K562 (cell line): ENCODE data around the gene ZNF837. TPM values are rescaled to one million over a fixed set of nuclear protein-coding genes. Genes with fewer than 3 reads are reported as not detected.

Experiments used
- BCOR ChIP-seq: fragments of 450-650 bp; IDR thresholded peaks from 2 replicates; pipeline ENCODE4 v1.6.1; 2016
- BRD4 ChIP-seq: fragments of 200-600 bp; sonication (generic); IDR thresholded peaks from 2 replicates; pipeline ENCODE4 v1.6.1; 2017; ENCODE audit warnings: inconsistent platforms
- EHMT2 ChIP-seq: fragments of 450-650 bp; IDR thresholded peaks from 2 replicates; pipeline ENCODE4 v1.6.1; 2018; ENCODE audit warnings: antibody characterized with exemption
- KHSRP ChIP-seq: fragments of 450-650 bp; IDR thresholded peaks from 2 replicates; pipeline ENCODE4 v1.6.1; 2017
- MYC ChIP-seq, 2 experiments: fragments of 250-450 bp in 1 of 2; sonication (Bioruptor Pico) in 1 of 2; IDR thresholded peaks; 2 replicates each; pipeline versions ENCODE4 v1.5.1 to v1.6.1; 2012 to 2021; ENCODE audit warnings: low read depth in 2 of 2, borderline replicate concordance in 1 of 2, improper control_type of control experiment in 1 of 2, low read length in 1 of 2, mild to moderate bottlenecking in 1 of 2, moderate library complexity in 1 of 2
- NCOA6 ChIP-seq: fragments of 450-650 bp; IDR thresholded peaks from 2 replicates; pipeline ENCODE4 v1.6.1; 2017; ENCODE audit warnings: mild to moderate bottlenecking
- SAP30 ChIP-seq: fragments of 200-600 bp; sonication (generic); IDR thresholded peaks from 2 replicates; pipeline ENCODE4 v1.6.1; 2012; ENCODE audit warnings: borderline replicate concordance, low read depth, mild to moderate bottlenecking, moderate library complexity, low read length, control low read depth, inconsistent platforms; ENCODE audit not compliant: insufficient read depth, poor library complexity, severe bottlenecking
- SRSF3 ChIP-seq: fragments of 200-400 bp; formaldehyde crosslinking; IDR thresholded peaks from 2 replicates; pipeline ENCODE4 v1.6.1; 2016; ENCODE audit warnings: mild to moderate bottlenecking, low read length, moderate library complexity; ENCODE audit not compliant: insufficient read depth
- polyA plus RNA-seq, 8 experiments: library from polyadenylated mRNA; depleted of rRNA in 4 of 8; stranded (reverse) in 5 of 8; unstranded in 3 of 8; fragments of >200 nt; fragmentation: Nextera tagmentation in 2 of 8; fragmentation: Illumina TruSeq in 1 of 8; extraction: Ambion mirVana in 2 of 8; extraction: Trizol in 1 of 8; gene quantifications; 2 replicates each; pipeline versions ENCODE4 v1.2.1 to v1.2.3, GENCODE V29; 2011 to 2014; ENCODE audit warnings: inconsistent platforms in 1 of 8, missing spikeins in 1 of 8
- total RNA-seq, 7 experiments: library from RNA; depleted of rRNA in 6 of 7; stranded (reverse); fragments of >200 nt in 6 of 7; fragmentation: Illumina TruSeq in 2 of 7; extraction: Trizol in 2 of 7; gene quantifications; 2 replicates each; pipeline versions ENCODE4 v1.2.1 to v1.2.3, GENCODE V29; 2011 to 2021; ENCODE audit warnings: low replicate concordance in 1 of 7
- TF ChIP-seq, protein P1 (sequence below), 2 experiments: fragments of 450-650 bp; formaldehyde crosslinking in 1 of 2; IDR thresholded peaks; 2 replicates each; pipeline versions ENCODE4 v1.4.0 to v1.6.1; 2014 to 2020; ENCODE audit warnings: mild to moderate bottlenecking in 2 of 2, borderline replicate concordance in 1 of 2, low read depth in 1 of 2
- TF ChIP-seq, protein P2 (sequence below): fragments of 250-450 bp; sonication (Bioruptor Pico); IDR thresholded peaks from 2 replicates; pipeline ENCODE4 v1.5.1; 2021; ENCODE audit warnings: mild to moderate bottlenecking
- TF ChIP-seq, protein P3 (sequence below): fragments of 450-650 bp; IDR thresholded peaks from 2 replicates; pipeline ENCODE4 v1.6.1; 2016; ENCODE audit warnings: antibody characterized with exemption

The ZNF837 gene
- total and polyA plus RNA-seq, 9 of the 15 experiments (the other 6 are each of a cell fraction or from before 2014, with no cell fraction given), result 0.11 to 2.1 (median 0.57) TPM; not detected in 4

DNA sequence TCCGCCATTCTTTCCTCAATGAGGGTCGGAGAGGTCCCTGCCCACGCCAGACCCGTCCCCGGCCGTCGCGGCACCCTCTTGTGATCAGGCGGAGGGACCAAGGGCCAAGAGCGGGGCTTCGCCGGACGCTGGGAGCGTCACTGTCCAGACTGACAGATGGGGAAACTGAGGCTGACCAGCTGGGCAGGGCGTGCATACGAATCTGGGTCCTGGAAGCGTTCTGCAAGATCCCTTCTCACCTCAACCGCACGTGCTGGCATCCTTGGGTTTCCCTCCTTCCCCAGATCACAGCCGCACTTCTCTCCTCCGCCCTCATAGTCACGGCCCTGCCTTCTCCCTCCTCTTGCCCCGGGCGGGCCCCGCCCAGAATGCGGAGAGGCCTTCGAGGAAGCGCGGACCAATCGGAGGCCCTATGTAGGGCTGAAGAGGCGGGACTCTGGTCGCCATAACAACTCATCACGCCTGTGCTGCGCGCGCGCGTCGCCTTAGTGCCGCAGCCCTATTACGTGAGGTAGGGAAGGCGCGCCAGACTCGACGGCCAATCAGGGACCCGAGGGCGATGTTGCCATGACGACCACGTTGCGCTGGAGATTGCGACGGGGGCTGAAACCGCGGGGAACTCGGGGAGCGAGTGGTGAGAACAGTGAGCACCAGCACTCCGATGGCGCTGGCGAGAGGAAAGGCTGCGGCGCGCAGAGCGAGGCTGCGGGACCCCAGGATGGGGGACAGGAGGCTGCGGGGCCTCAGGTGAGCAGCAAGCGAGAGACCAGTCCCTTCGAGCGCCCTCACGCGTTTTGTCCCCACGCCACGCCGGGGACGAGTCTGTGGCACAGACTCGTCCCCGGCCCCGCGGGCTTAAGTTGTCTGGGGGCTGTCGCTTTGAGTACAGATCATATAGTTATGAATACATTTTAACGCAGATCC, 20.3 kb upstream of the ZNF837 start (continued):
- TF ChIP-seq, protein P1, sequence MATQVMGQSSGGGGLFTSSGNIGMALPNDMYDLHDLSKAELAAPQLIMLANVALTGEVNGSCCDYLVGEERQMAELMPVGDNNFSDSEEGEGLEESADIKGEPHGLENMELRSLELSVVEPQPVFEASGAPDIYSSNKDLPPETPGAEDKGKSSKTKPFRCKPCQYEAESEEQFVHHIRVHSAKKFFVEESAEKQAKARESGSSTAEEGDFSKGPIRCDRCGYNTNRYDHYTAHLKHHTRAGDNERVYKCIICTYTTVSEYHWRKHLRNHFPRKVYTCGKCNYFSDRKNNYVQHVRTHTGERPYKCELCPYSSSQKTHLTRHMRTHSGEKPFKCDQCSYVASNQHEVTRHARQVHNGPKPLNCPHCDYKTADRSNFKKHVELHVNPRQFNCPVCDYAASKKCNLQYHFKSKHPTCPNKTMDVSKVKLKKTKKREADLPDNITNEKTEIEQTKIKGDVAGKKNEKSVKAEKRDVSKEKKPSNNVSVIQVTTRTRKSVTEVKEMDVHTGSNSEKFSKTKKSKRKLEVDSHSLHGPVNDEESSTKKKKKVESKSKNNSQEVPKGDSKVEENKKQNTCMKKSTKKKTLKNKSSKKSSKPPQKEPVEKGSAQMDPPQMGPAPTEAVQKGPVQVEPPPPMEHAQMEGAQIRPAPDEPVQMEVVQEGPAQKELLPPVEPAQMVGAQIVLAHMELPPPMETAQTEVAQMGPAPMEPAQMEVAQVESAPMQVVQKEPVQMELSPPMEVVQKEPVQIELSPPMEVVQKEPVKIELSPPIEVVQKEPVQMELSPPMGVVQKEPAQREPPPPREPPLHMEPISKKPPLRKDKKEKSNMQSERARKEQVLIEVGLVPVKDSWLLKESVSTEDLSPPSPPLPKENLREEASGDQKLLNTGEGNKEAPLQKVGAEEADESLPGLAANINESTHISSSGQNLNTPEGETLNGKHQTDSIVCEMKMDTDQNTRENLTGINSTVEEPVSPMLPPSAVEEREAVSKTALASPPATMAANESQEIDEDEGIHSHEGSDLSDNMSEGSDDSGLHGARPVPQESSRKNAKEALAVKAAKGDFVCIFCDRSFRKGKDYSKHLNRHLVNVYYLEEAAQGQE (IDR thresholded peaks at IDR 0.05; ENCODE audit: borderline replicate concordance), result no peak
- TF ChIP-seq, protein P1 (CRISPR knock-in tag; IDR thresholded peaks at IDR 0.05; ENCODE audit: low read depth), result peak; percentile 58; the same call in 1 of the 2 replicates
- no peak for TF ChIP-seq SAP30
- TF ChIP-seq BCOR, result peak; percentile 82
- TF ChIP-seq, protein P2, sequence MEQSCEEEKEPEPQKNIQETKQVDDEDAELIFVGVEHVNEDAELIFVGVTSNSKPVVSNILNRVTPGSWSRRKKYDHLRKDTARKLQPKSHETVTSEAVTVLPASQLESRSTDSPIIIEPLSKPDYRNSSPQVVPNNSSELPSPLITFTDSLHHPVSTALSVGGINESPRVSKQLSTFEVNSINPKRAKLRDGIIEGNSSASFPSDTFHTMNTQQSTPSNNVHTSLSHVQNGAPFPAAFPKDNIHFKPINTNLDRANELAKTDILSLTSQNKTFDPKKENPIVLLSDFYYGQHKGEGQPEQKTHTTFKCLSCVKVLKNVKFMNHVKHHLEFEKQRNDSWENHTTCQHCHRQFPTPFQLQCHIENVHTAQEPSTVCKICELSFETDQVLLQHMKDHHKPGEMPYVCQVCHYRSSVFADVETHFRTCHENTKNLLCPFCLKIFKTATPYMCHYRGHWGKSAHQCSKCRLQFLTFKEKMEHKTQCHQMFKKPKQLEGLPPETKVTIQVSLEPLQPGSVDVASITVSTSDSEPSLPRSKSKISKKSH (CRISPR knock-in tag), result no peak
- TF ChIP-seq EHMT2, result no peak
- no peak for TF ChIP-seq BRD4
- TF ChIP-seq, protein P3, sequence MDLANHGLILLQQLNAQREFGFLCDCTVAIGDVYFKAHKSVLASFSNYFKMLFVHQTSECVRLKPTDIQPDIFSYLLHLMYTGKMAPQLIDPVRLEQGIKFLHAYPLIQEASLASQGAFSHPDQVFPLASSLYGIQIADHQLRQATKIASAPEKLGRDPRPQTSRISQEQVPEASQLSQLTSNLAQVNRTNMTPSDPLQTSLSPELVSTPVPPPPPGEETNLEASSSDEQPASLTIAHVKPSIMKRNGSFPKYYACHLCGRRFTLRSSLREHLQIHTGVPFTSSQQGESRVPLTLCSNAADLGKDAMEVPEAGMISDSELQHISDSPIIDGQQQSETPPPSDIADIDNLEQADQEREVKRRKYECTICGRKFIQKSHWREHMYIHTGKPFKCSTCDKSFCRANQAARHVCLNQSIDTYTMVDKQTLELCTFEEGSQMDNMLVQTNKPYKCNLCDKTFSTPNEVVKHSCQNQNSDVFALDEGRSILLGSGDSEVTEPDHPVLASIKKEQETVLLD, result peak; percentile 87
- TF ChIP-seq SRSF3, result no peak
- no peak for TF ChIP-seq NCOA6
- no peak for TF ChIP-seq KHSRP
- TF ChIP-seq MYC (IDR thresholded peaks at IDR 0.05; ENCODE audit: low read depth, low read length), result 0 out of 2 replicates have a peak, but pooled peaks have one; percentile 48
- no peak for TF ChIP-seq MYC (CRISPR knock-in tag; IDR thresholded peaks at IDR 0.05; ENCODE audit: borderline replicate concordance, low read depth)
